Panc1 (cell line): ENCODE measurements around the gene TTC27.

Source experiments
- POLR2AphosphoS5 ChIP-seq: IDR thresholded peaks from 2 replicates; pipeline ENCODE4 v1.6.1; 2012; ENCODE audit warnings: mild to moderate bottlenecking, low read depth, low read length, moderate library complexity
- SIN3A ChIP-seq: IDR thresholded peaks from 2 replicates; pipeline ENCODE4 v1.6.1; 2012; ENCODE audit warnings: low read depth, mild to moderate bottlenecking, low read length, moderate library complexity, borderline replicate concordance; ENCODE audit not compliant: insufficient read depth
- TCF7L2 ChIP-seq: IDR thresholded peaks from 2 replicates; pipeline ENCODE4 v1.6.1; 2011; ENCODE audit warnings: mild to moderate bottlenecking, low read depth, low read length, inconsistent platforms
- TF ChIP-seq, protein P1 (sequence below): fragments of 450-650 bp; IDR thresholded peaks from 2 replicates; pipeline ENCODE4 v1.5.1; 2017; ENCODE audit warnings: mild to moderate bottlenecking
- TF ChIP-seq, protein P2 (sequence below), 2 experiments: IDR thresholded peaks; 2 replicates each; pipeline ENCODE4 v1.6.1; 2011 to 2012; ENCODE audit warnings: low read depth in 2 of 2, control low read depth in 1 of 2, low read length in 1 of 2, mild to moderate bottlenecking in 1 of 2, moderate library complexity in 1 of 2; ENCODE audit not compliant: insufficient read depth in 1 of 2

DNA sequence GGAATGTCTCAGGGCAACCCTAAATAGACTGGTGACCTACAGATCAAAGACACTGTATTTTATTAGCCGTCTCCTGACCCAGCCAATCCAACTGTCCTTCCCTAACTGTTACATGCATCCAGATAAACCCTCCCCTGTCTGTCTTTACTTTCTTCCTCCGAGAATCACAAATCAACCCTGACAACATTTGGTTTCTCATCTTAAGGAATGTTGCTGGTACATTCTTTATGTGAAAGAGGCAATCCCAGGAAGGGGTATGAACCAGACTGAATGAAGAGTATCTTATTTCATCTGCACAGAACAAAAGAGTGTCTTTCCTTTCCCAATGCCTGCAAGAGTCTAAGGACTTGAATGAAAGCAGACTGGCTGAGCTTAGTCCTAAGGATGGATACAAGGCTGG lies 205.0 kb downstream of the TTC27 start:
- TF ChIP-seq POLR2AphosphoS5 (no peak), TCF7L2 (no peak), SIN3A (no peak)
- TF ChIP-seq, protein P1, sequence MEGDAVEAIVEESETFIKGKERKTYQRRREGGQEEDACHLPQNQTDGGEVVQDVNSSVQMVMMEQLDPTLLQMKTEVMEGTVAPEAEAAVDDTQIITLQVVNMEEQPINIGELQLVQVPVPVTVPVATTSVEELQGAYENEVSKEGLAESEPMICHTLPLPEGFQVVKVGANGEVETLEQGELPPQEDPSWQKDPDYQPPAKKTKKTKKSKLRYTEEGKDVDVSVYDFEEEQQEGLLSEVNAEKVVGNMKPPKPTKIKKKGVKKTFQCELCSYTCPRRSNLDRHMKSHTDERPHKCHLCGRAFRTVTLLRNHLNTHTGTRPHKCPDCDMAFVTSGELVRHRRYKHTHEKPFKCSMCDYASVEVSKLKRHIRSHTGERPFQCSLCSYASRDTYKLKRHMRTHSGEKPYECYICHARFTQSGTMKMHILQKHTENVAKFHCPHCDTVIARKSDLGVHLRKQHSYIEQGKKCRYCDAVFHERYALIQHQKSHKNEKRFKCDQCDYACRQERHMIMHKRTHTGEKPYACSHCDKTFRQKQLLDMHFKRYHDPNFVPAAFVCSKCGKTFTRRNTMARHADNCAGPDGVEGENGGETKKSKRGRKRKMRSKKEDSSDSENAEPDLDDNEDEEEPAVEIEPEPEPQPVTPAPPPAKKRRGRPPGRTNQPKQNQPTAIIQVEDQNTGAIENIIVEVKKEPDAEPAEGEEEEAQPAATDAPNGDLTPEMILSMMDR, result no peak
- TF ChIP-seq, protein P2, sequence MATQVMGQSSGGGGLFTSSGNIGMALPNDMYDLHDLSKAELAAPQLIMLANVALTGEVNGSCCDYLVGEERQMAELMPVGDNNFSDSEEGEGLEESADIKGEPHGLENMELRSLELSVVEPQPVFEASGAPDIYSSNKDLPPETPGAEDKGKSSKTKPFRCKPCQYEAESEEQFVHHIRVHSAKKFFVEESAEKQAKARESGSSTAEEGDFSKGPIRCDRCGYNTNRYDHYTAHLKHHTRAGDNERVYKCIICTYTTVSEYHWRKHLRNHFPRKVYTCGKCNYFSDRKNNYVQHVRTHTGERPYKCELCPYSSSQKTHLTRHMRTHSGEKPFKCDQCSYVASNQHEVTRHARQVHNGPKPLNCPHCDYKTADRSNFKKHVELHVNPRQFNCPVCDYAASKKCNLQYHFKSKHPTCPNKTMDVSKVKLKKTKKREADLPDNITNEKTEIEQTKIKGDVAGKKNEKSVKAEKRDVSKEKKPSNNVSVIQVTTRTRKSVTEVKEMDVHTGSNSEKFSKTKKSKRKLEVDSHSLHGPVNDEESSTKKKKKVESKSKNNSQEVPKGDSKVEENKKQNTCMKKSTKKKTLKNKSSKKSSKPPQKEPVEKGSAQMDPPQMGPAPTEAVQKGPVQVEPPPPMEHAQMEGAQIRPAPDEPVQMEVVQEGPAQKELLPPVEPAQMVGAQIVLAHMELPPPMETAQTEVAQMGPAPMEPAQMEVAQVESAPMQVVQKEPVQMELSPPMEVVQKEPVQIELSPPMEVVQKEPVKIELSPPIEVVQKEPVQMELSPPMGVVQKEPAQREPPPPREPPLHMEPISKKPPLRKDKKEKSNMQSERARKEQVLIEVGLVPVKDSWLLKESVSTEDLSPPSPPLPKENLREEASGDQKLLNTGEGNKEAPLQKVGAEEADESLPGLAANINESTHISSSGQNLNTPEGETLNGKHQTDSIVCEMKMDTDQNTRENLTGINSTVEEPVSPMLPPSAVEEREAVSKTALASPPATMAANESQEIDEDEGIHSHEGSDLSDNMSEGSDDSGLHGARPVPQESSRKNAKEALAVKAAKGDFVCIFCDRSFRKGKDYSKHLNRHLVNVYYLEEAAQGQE (IDR thresholded peaks at IDR 0.05; ENCODE audit: insufficient read depth in 1 of 2, low read depth in 2 of 2, low read length in 1 of 2), result no peak
